Measurements from ENCODE around the gene SP100. TPM values are rescaled to one million over a fixed set of nuclear protein-coding genes. Genes with fewer than 3 reads are reported as not detected.

Gene SP100
- total and polyA plus RNA-seq, 2 of the 13 experiments (the other 11 are each of a cell fraction or from before 2014, with no cell fraction given): 12.6 to 16.5 TPM

DNA sequence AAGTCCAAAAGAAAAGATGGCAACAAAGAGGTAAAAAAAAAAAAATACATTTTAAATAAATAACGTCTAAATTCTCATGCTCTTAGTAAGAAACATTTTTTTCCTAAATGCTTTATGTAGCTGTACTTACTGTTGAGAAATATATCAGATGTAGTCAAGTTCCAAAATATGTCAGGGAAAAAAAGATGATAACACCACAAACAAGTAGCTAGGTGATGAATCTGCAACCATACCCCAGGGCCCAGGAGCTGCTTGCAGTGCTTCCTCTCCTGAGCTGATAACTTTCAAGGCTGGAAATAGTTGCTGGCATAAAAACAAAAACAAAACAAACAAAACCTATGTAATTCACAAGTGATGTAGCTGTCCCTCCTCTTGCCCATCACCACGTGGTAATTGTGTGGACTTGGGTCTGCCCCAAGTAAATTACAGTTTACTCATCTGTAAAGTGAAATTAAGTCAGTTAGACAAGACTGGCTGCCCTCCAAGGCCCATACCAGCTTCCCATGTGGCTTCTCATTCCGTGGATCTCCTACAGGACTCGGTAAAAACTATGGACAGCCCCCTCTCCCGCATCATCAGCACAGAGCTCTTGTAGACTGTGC lies 82.6 kb downstream of the SP100 start:
- Histone ChIP-seq H3K79me2 (ENCODE audit: insufficient read depth, low read length) (no peaks in the 10 kb centered on the region), H3K9ac (ENCODE audit: insufficient read depth, low read depth, low read length) (no peak overlapping the region), H3K36me3 (replicated peaks in 1 of 2; ENCODE audit: control insufficient read depth in 1 of 2, insufficient read depth in 2 of 2, low read length in 2 of 2) (no peaks in the 10 kb centered on the region), H3K4me2 (ENCODE audit: low read depth, low read length) (no peak overlapping the region), H3K4me1 (ENCODE audit: insufficient read depth, low read length) (no peaks in the 10 kb centered on the region), H3K27ac (ENCODE audit: extremely low read length, insufficient read depth, low read length) (no peak overlapping the region), H3K27me3 (ENCODE audit: control insufficient read depth in 1 of 2, insufficient read depth in 2 of 2, low read length in 2 of 2) (no peaks in the 10 kb centered on the region), H4K20me1 (ENCODE audit: insufficient read depth, low read length) (no peaks in the 10 kb centered on the region), H3K9me3 (ENCODE audit: low read length) (no peaks in the 10 kb centered on the region), H3K4me3 (replicated peaks in 1 of 3; ENCODE audit: insufficient read depth in 1 of 3, low read depth in 2 of 3, low read length in 3 of 3) (no peak overlapping the region), H2AFZ (ENCODE audit: low read length) (no peak overlapping the region)
- in situ Hi-C loops (cut with HindIII; ENCODE audit: extremely low pct_ligation_motif_present, low pct_unique_long_range_greater_than_20kb) (no loop called here), intact Hi-C loops (cut with micrococcal nuclease; ENCODE audit: unreplicated experiment) (loop anchor here (10.0 kb wide), 1 partner anchor 456 kb away; no protein-coding TSS in a partner anchor)
- DNase-seq (ENCODE audit: low spot score) (no peak), ATAC-seq (no peak), FAIRE-seq (no peak)
- WGBS (ENCODE audit: low lambda C conversion rate): 33% methylated on average over 5 of the region's 5 CpGs
- ChIA-PET POLR2A (no interaction called here), CTCF (ENCODE audit: low intra/inter-chr PET ratio, low total read pairs) (no interaction called here)
- no peak for TF ChIP-seq BRD4 (CRISPR knock-in tag; IDR thresholded peaks at IDR 0.05)
- no peak for TF ChIP-seq CHCHD3 (CRISPR knock-in tag; IDR thresholded peaks at IDR 0.05)
- no peak for TF ChIP-seq ZNF451 (CRISPR knock-in tag; IDR thresholded peaks at IDR 0.05)
- TF ChIP-seq NONO (IDR thresholded peaks at IDR 0.05): no peak
- TF ChIP-seq NONO (CRISPR knock-in tag; conservative IDR thresholded peaks at IDR 0.05): no peak
- no peak for TF ChIP-seq ERF (CRISPR knock-in tag; IDR thresholded peaks at IDR 0.05)
- TF ChIP-seq ZNF569 (CRISPR knock-in tag; IDR thresholded peaks at IDR 0.05; ENCODE audit: borderline replicate concordance): no peak
- no peak for TF ChIP-seq ZKSCAN5 (CRISPR knock-in tag; IDR thresholded peaks at IDR 0.05)
- TF ChIP-seq MED8 (CRISPR knock-in tag; IDR thresholded peaks at IDR 0.05; ENCODE audit: insufficient replicate concordance): no peak
- TF ChIP-seq ZNF772 (CRISPR knock-in tag; IDR thresholded peaks at IDR 0.05): no peak
- TF ChIP-seq KDM4B (CRISPR knock-in tag; IDR thresholded peaks at IDR 0.05): no peak
- BruUV-seq (replicated peaks): no TSS peak

DNA sequence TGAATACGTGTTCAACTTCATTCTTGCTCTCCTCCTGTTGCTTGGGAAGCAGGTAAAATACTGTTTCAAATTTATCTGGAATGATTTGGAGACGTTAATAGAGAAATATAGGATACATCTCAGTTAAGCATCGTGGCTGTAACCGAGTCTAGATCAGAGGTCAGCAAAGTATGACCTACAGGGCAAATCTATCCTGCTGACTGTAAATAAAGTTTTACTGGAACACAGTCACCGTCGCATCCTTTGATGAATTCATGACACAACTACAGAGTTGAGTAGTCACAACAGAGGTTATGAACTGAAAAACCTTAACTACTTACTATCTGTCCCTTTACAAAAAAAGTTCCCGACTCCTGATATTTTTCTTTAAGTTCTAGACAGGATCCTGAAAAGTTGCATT lies 86.6 kb downstream of the SP100 start:
- H3K9ac ChIP-seq (ENCODE audit: insufficient read depth, low read depth, low read length): no peak overlapping the region
- ChIA-PET POLR2A (no interaction called here), CTCF (ENCODE audit: low intra/inter-chr PET ratio, low total read pairs) (no interaction called here)
- BruUV-seq (replicated peaks): no TSS peak
- H3K36me3 ChIP-seq (replicated peaks in 1 of 2; ENCODE audit: control insufficient read depth in 1 of 2, insufficient read depth in 2 of 2, low read length in 2 of 2): no peaks in the 10 kb centered on the region
- WGBS (ENCODE audit: low lambda C conversion rate): 54% methylated on average over 7 of the region's 7 CpGs
- H3K4me1 ChIP-seq (ENCODE audit: insufficient read depth, low read length): no peaks in the 10 kb centered on the region
- no peaks in the 10 kb centered on the region for H3K9me3 ChIP-seq (ENCODE audit: low read length)
- in situ Hi-C loops (cut with HindIII; ENCODE audit: extremely low pct_ligation_motif_present, low pct_unique_long_range_greater_than_20kb) (no loop called here), intact Hi-C loops (cut with micrococcal nuclease; ENCODE audit: unreplicated experiment) (no loop called here)
- no peak overlapping the region for H3K4me3 ChIP-seq (replicated peaks in 1 of 3; ENCODE audit: insufficient read depth in 1 of 3, low read depth in 2 of 3, low read length in 3 of 3)
- H3K27ac ChIP-seq (ENCODE audit: extremely low read length, insufficient read depth, low read length): no peak overlapping the region
- H4K20me1 ChIP-seq (ENCODE audit: insufficient read depth, low read length): no peaks in the 10 kb centered on the region
- no peak overlapping the region for H3K4me2 ChIP-seq (ENCODE audit: low read depth, low read length)
- ATAC-seq (no peak), FAIRE-seq (no peak), DNase-seq (ENCODE audit: low spot score) (no peak)
- H2AFZ ChIP-seq (ENCODE audit: low read length): no peak overlapping the region
- H3K27me3 ChIP-seq (ENCODE audit: control insufficient read depth in 1 of 2, insufficient read depth in 2 of 2, low read length in 2 of 2): no peaks in the 10 kb centered on the region
- no peaks in the 10 kb centered on the region for H3K79me2 ChIP-seq (ENCODE audit: insufficient read depth, low read length)
- TF ChIP-seq, protein P1, sequence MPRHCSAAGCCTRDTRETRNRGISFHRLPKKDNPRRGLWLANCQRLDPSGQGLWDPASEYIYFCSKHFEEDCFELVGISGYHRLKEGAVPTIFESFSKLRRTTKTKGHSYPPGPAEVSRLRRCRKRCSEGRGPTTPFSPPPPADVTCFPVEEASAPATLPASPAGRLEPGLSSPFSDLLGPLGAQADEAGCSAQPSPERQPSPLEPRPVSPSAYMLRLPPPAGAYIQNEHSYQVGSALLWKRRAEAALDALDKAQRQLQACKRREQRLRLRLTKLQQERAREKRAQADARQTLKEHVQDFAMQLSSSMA (CRISPR knock-in tag; IDR thresholded peaks at IDR 0.05): no peak
- TF ChIP-seq MEIS2 (CRISPR knock-in tag; IDR thresholded peaks at IDR 0.05): no peak

Measured in HepG2 (cell line).